Measurements from ENCODE around the gene GLIS1. TPM values are rescaled to one million over a fixed set of nuclear protein-coding genes. Genes with fewer than 3 reads are reported as not detected.

Gene GLIS1
- total RNA-seq, 2 donors from 2014 or later = not detected

DNA sequence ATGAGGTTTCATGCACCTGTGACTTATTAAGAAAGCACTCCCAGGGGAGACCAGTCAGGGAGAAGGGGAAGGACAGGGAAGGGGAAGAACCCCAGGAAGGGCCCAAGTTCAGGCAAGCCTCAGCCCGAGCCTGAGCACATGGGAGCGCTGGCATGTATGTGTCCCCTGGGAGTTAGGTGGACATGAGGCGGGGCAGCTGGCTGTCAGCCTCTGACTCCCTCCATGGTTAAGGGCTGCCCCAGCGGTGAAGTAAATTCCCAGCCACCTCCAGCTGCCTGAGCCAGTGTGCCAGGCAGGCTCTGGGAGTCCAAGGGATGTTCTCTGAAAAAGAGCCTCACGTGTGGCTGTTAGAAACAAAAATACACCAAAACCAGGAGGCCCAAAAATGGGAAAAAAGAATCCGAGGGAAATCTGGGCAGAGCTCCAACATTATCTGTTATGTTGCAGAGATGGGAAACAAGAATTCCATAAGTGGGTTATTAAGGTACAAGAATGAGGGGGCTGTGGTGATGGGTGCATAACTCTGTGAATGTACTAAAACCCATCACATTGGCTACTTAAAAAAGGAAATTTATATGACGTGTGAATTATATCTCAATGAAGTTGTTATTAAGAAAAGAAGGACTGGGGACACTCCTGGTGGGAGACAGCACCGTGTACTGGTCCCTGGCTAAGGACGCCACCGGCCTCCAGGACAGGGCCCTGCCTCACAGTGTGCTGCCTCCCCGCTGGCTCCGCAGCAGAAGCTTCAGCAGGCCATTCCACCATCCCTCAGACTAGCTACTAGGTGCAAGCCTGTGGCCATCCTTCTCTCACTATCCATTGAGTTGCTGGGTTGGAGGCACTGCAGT is 261.1 kb downstream of the GLIS1 start:
- H3K4me3 Mint-ChIP-seq = no peak overlapping the region
- H3K4me1 Mint-ChIP-seq (ENCODE audit: low read depth) = no peaks in the 10 kb centered on the region
- ATAC-seq (replicated peaks in 1 of 2) = no peak
- H3K9me3 Mint-ChIP-seq = no peaks in the 10 kb centered on the region
- no peak for DNase-seq
- H3K27ac Mint-ChIP-seq = no peak overlapping the region
- no peaks in the 10 kb centered on the region for H3K36me3 Mint-ChIP-seq (ENCODE audit: insufficient read depth in 2 of 2)
- no peaks in the 10 kb centered on the region for H3K27me3 Mint-ChIP-seq (ENCODE audit: low read depth)

DNA sequence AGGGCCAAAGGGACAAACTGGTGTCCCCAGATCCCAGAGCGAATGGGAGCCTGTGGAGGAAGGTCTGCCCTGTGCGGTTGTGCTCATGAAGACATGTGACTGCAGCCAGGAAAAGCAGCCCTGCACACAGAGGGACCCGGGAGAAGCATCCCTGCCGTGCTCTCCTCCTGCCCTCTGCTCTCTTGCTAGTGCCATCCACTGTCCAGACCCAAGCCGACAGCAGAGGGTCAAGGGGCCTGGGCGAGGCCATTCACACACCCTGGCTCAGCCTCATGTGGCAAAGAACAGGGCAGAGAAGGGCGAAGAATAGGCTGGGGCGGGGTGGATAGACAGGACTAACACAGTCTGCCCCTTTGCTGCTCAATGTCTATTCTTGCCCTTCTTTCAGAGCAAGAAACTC is 262.4 kb downstream of the GLIS1 start:
- no peak overlapping the region for H3K4me3 Mint-ChIP-seq

DNA sequence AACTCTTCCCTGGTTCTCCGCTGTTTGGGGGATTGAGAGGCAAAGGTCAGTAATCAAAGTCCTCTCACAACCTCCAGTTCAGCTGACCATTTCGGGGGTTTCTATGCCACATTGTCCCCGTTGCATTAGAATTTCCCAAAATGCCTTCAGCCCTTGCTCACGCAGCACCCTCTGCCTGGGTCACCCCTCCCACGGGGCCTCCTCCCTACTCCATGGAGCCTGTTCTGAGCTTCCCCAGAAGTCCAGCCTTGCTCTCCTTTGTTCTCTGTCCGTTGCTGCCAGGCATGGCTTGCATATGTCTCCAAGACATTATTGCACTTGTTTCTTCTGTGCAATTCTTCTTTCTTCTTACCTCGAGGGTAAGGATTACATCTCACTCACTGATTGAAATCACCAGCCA is 263.3 kb downstream of the GLIS1 start:
- H3K4me3 Mint-ChIP-seq = no peak overlapping the region
- no peaks in the 10 kb centered on the region for H3K9me3 Mint-ChIP-seq
- no peaks in the 10 kb centered on the region for H3K36me3 Mint-ChIP-seq (ENCODE audit: insufficient read depth in 2 of 2)
- no peaks in the 10 kb centered on the region for H3K27me3 Mint-ChIP-seq (ENCODE audit: low read depth)
- ATAC-seq (replicated peaks in 1 of 2) (no peak), DNase-seq (no peak)
- H3K27ac Mint-ChIP-seq = no peak overlapping the region
- H3K4me1 Mint-ChIP-seq (ENCODE audit: low read depth) = no peaks in the 10 kb centered on the region

More for the DNA sequence above, 262.4 kb downstream of the GLIS1 start:
- Mint-ChIP-seq H3K36me3 (ENCODE audit: insufficient read depth in 2 of 2) (no peaks in the 10 kb centered on the region), H3K27ac (no peak overlapping the region), H3K9me3 (no peaks in the 10 kb centered on the region), H3K27me3 (ENCODE audit: low read depth) (no peaks in the 10 kb centered on the region), H3K4me1 (ENCODE audit: low read depth) (no peaks in the 10 kb centered on the region)
- ATAC-seq (replicated peaks in 1 of 2) (no peak), DNase-seq (no peak)

DNA sequence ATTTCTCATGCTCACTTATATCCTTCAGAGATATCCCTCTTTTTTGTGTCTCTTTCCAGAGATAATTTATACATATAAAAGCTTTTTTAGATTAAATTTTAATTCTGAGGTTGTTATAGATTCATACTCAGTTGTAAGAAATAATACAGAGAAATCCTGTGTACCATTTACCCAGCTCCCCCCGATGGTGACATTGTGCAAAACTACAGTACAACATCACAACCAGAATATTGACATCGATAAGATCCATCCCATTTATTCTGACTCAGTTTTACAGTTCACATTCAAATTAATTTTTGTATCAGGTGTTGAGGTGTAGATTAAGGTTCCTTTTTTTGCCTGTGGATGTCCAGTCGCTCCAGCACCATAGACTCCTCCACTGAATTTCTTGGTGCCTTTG is 265.5 kb downstream of the GLIS1 start:
- Mint-ChIP-seq H3K9me3 (no peaks in the 10 kb centered on the region), H3K27me3 (ENCODE audit: low read depth) (no peaks in the 10 kb centered on the region), H3K27ac (no peak overlapping the region), H3K4me3 (no peak overlapping the region), H3K4me1 (ENCODE audit: low read depth) (no peaks in the 10 kb centered on the region), H3K36me3 (ENCODE audit: insufficient read depth in 2 of 2) (no peaks in the 10 kb centered on the region)
- DNase-seq = no peak
- ATAC-seq (replicated peaks in 1 of 2) = no peak

DNA sequence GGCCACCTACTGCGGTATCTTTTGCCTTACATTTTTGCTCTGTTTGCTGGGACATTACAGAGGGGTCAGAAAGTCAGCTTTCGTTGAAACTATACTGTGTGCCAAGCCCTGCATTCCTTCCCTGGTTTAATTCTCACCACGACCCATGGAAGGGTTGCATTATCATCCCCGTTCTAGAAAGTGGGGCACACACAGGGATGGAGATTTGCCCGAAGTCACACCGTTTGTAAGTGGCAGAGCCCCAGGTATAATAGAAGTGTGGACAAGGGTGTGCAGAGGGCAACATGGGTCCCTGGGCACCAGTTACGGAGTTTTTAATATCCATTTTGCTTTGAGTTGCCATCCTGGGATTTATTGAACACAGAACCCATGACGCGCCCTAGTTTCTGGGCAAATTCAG is 268.0 kb downstream of the GLIS1 start:
- H3K4me1 Mint-ChIP-seq (ENCODE audit: low read depth) = no peaks in the 10 kb centered on the region
- ATAC-seq (replicated peaks in 1 of 2) (no peak), DNase-seq (no peak)
- no peaks in the 10 kb centered on the region for H3K9me3 Mint-ChIP-seq
- no peak overlapping the region for H3K27ac Mint-ChIP-seq
- no peak overlapping the region for H3K4me3 Mint-ChIP-seq
- H3K27me3 Mint-ChIP-seq (ENCODE audit: low read depth) = no peaks in the 10 kb centered on the region
- H3K36me3 Mint-ChIP-seq (ENCODE audit: insufficient read depth in 2 of 2) = no peaks in the 10 kb centered on the region

DNA sequence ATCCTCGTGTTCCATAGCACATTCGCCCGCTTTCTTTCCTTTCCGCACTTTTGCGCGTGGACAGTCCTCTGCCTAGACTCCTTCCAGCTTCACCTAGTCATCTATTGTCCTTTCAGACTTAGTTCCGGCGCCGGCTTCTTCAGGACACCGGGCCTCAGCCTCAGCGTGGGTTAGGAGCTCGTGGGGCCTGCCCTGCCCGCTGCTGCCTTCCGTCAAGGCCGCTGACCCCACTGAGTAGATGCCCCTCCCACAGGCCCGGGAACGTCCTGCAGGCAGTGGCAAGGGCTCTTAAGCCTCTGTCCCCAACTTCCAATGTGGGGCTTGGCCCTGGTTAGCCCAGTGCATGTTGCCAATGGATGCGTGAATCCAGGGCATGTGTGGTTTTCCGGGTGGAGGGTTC is 268.4 kb downstream of the GLIS1 start:
- Mint-ChIP-seq H3K27ac (no peak overlapping the region), H3K4me1 (ENCODE audit: low read depth) (no peaks in the 10 kb centered on the region), H3K36me3 (ENCODE audit: insufficient read depth in 2 of 2) (no peaks in the 10 kb centered on the region), H3K4me3 (no peak overlapping the region), H3K27me3 (ENCODE audit: low read depth) (no peaks in the 10 kb centered on the region), H3K9me3 (no peaks in the 10 kb centered on the region)
- no peak for DNase-seq
- no peak for ATAC-seq (replicated peaks in 1 of 2)

DNA sequence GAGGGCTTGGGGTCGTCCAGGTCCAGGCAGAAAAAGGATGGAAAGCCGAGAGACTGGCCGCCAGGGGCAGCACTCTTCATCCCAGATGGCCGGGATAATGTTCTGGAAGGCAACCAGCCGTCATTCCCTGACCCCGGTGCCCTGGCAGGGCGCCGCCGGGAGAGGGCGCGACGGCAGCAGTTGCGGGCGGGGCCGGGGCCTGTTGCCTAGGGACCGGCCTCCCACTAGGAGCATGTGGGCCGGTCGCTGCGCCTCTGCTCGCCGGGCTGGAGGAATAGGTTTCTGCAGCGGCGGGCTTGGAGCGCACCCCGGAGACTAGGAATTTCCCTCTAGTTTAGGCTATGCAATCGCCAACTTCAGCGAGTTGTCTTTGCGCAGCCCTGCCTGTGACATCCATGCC is 268.8 kb downstream of the GLIS1 start:
- H3K27ac Mint-ChIP-seq = no peak overlapping the region
- DNase-seq (no peak), ATAC-seq (replicated peaks in 1 of 2) (no peak)
- H3K27me3 Mint-ChIP-seq (ENCODE audit: low read depth) = no peaks in the 10 kb centered on the region
- no peak overlapping the region for H3K4me3 Mint-ChIP-seq
- no peaks in the 10 kb centered on the region for H3K36me3 Mint-ChIP-seq (ENCODE audit: insufficient read depth in 2 of 2)
- H3K4me1 Mint-ChIP-seq (ENCODE audit: low read depth) = no peaks in the 10 kb centered on the region
- H3K9me3 Mint-ChIP-seq = no peaks in the 10 kb centered on the region

DNA sequence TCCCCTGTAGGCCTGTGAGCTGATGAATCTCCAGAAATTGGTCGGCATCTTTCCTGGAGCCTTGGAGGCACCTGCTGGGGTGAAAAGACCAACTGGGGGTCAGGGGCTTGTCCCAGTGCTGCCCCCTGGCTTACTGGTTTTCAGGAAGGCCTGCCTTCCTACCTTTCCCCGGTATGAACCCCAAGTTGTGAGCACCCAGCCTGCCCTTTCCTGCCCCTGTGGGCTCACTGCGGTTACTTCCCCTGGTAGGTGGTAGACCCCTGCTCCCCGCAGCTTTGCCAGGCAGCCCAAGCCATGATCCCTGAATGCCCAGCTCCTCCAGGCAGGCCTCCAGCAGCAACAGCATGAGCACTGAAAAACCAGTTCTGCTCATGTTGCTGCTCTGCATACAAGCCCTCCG is 269.6 kb downstream of the GLIS1 start:
- H3K27me3 Mint-ChIP-seq (ENCODE audit: low read depth) = no peaks in the 10 kb centered on the region
- no peaks in the 10 kb centered on the region for H3K4me1 Mint-ChIP-seq (ENCODE audit: low read depth)
- no peak for ATAC-seq (replicated peaks in 1 of 2)
- DNase-seq = no peak
- H3K36me3 Mint-ChIP-seq (ENCODE audit: insufficient read depth in 2 of 2) = no peaks in the 10 kb centered on the region
- H3K9me3 Mint-ChIP-seq = no peaks in the 10 kb centered on the region
- H3K27ac Mint-ChIP-seq = no peak overlapping the region
- no peak overlapping the region for H3K4me3 Mint-ChIP-seq

DNA sequence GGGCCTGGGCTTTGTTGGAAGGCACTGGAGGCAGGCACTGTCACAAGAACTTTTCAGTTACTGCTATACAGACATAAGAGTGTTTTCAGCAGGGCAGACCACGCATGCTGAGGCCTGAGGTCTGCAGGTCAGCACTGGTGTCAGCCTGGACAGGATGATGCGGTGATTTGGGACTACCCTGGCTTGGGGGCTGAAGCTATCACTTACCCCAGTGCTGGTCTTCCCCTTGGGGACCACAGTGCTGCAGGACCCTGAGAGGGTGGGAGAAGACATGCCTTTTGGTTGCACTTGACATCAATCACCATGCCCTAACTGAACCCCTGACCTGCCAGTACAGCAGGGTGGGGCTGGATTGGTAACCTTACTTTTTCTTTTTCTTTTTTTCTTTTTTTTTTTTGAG is 270.6 kb downstream of the GLIS1 start:
- DNase-seq (no peak), ATAC-seq (replicated peaks in 1 of 2) (no peak)
- no peaks in the 10 kb centered on the region for H3K4me1 Mint-ChIP-seq (ENCODE audit: low read depth)
- no peak overlapping the region for H3K27ac Mint-ChIP-seq
- H3K27me3 Mint-ChIP-seq (ENCODE audit: low read depth) = no peaks in the 10 kb centered on the region
- no peaks in the 10 kb centered on the region for H3K9me3 Mint-ChIP-seq
- no peak overlapping the region for H3K4me3 Mint-ChIP-seq
- no peaks in the 10 kb centered on the region for H3K36me3 Mint-ChIP-seq (ENCODE audit: insufficient read depth in 2 of 2)

DNA sequence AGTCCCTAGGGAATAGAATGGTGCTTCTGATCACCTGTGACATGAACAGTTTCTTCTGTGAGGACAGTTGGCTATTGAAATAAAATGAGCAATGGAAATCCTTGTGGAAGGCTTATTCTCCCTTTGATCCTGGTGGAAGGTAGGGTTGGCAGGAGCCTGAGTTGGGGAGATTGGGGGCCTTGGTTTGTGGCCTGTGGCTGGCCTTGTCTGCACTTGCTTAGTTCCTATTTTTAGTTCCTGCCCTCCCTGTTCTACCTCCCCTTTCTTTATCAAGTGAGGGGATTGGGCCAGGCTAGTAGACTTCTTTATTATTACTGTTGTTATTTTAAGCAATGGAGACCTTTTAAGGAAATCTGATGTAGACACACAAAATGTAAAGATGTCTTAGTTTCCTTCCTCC is 271.6 kb downstream of the GLIS1 start:
- no peak for ATAC-seq (replicated peaks in 1 of 2)
- Mint-ChIP-seq H3K9me3 (no peaks in the 10 kb centered on the region), H3K27ac (no peak overlapping the region), H3K36me3 (ENCODE audit: insufficient read depth in 2 of 2) (no peaks in the 10 kb centered on the region), H3K4me3 (no peak overlapping the region), H3K27me3 (ENCODE audit: low read depth) (no peaks in the 10 kb centered on the region), H3K4me1 (ENCODE audit: low read depth) (no peaks in the 10 kb centered on the region)
- no peak for DNase-seq

DNA sequence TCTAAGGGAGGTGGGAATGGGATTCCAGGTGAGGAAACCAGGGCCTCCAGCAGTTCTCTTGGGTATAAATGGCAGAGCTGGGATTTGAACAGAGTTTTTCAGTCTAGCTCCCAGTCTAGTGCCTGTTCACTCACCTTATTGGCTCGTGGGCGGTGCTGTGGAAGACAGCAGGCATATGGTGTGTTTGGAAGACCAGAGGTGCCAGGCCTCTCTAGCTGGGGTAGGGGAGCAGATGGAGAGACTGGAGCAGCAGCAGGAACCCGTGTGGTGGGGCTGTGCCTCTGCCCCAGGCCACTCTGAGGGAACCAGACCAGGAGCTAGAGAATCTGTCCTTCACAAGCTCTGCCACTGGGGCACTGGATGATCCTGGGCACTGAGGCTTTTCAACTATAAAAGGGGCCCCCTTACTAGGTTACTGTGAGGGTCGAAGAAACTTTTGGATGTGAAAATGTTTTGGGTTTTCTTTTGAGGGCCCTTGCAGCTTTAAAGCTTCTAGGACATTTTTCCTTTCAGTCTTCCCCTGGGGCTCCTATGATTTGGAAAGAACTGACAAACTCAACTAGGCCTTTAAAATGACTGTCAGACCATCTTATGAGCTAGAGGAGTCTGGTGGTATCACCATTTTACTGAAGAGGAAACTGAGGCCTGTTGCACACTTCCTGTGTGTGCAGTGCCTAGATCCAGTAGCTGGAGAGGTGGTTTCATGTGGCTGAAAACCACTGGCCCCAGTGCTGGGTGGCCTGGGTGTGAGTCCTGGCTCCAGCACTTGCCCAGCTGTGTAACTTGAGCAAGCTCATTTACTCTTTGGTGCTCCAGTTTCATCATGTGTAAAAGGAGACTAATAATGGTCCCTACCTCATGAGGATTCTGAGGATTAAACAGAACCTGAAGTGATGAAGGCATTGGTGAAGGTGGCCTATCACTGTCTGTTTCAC is 273.7 kb downstream of the GLIS1 start:
- Mint-ChIP-seq H3K4me1 (ENCODE audit: low read depth) (no peaks in the 10 kb centered on the region), H3K36me3 (ENCODE audit: insufficient read depth in 2 of 2) (no peaks in the 10 kb centered on the region), H3K4me3 (no peak overlapping the region), H3K9me3 (no peaks in the 10 kb centered on the region), H3K27ac (no peak overlapping the region), H3K27me3 (ENCODE audit: low read depth) (no peaks in the 10 kb centered on the region)
- DNase-seq (no peak), ATAC-seq (replicated peaks in 1 of 2) (no peak)

DNA sequence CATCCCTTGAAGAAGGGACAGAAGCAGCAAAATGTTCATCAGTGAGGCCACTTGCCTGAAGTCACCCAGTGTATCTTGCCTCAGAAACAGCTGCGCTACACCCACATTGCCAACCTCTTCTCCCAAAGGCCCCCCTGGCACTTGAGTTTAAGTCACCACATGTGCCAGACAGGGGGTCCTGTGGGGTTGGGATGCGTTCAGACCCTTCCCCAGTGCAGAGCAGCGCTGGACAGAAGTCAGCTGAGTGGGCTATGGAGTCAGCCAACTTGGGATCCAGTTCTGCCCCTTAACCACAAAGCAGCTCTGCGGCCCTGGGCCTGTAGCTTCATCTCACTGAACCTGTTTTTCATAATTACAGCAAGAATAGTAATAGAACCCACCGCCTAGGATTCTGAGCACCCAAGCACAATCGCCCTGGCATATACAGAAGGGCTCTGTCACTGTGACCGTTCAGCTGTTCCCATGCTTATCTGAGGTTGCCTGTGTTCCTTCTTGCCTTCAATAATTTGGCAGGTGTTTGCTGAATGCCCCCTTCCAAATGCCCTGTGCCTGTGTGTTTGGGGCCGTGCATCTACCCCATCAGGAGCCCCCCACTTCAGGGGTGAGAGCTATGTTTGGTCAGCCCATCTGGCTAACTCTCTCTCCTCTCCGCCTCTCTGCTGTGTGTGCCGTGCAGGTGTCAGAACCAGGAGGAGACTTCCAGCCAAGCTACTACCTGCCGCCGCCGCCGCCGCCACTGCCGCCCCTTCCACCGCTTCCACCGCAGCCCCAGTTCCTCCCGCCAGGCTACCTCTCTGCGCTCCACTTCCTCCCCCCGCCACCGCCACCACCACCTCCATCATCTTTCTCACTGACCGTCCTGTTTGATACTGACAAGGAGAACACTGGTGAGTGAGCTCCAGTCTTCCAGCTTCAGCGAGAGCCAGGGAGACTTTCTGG is 274.7 kb downstream of the GLIS1 start:
- H3K27me3 Mint-ChIP-seq (ENCODE audit: low read depth) = no peaks in the 10 kb centered on the region
- no peak for DNase-seq
- H3K27ac Mint-ChIP-seq = no peak overlapping the region
- no peaks in the 10 kb centered on the region for H3K4me1 Mint-ChIP-seq (ENCODE audit: low read depth)
- no peaks in the 10 kb centered on the region for H3K36me3 Mint-ChIP-seq (ENCODE audit: insufficient read depth in 2 of 2)
- ATAC-seq (replicated peaks in 1 of 2) = no peak
- H3K9me3 Mint-ChIP-seq = no peaks in the 10 kb centered on the region
- H3K4me3 Mint-ChIP-seq = no peak overlapping the region
